CMK (cell line): ENCODE results near the gene MOSPD3.
"Not testable (repeated sequence)": the region's sequence is repeated elsewhere in the genome, so short reads cannot be mapped to it uniquely, and the experiment has no call there.

Source experiments
- DNase-seq: peaks from one replicate; pipeline ENCODE4 v3.0.0-alpha.2; 2010; ENCODE audit warnings: low read depth

MOSPD3 gene

GRCh38 chr7:100611983-100612729 lies at the start of gene MOSPD3:
MOSPD3 (plus strand) TSS chr7:100612540; CDS start chr7:100612792, 252 bp downstream.
- peak; percentile 97 for DNase-seq

GRCh38 chr7:100563100-100563564 lies 49.2 kb upstream of the MOSPD3 start:
- DNase-seq = no peak

GRCh38 chr7:100563809-100564400 lies 48.4 kb upstream of the MOSPD3 start:
- peak; percentile 87 for DNase-seq

- not testable (repeated sequence) for DNase-seq
Observed at GRCh38 chr7:100564405-100564804, 47.9 kb upstream of the MOSPD3 start.

GRCh38 chr7:100565133-100565571 lies 47.2 kb upstream of the MOSPD3 start:
- DNase-seq = no peak

GRCh38 chr7:100566018-100566531 lies 46.3 kb upstream of the MOSPD3 start:
- DNase-seq = no peak

GRCh38 chr7:100567031-100567730 lies 45.2 kb upstream of the MOSPD3 start:
- DNase-seq = no peak

- DNase-seq = no peak
Observed at GRCh38 chr7:100567751-100568175, 44.6 kb upstream of the MOSPD3 start.

- no peak for DNase-seq
Observed at GRCh38 chr7:100568176-100568895, 44.0 kb upstream of the MOSPD3 start.

- peak; percentile 81 for DNase-seq
Observed at GRCh38 chr7:100568896-100569844, 43.2 kb upstream of the MOSPD3 start.

- no peak for DNase-seq
Observed at GRCh38 chr7:100570954-100571828, 41.1 kb upstream of the MOSPD3 start.

GRCh38 chr7:100571829-100572116 lies 40.6 kb upstream of the MOSPD3 start:
- no peak for DNase-seq

- DNase-seq = no peak
Observed at GRCh38 chr7:100572281-100572948, 39.9 kb upstream of the MOSPD3 start.

- no peak for DNase-seq
Observed at GRCh38 chr7:100572949-100573675, 39.2 kb upstream of the MOSPD3 start.

- no peak for DNase-seq
Observed at GRCh38 chr7:100573691-100574361, 38.5 kb upstream of the MOSPD3 start, which contains the start of gene SAP25. SAP25 (minus strand) TSS chr7:100573900; CDS start chr7:100573742, 158 bp downstream.

GRCh38 chr7:100574362-100575205 lies 37.8 kb upstream of the MOSPD3 start:
- DNase-seq = no peak

- DNase-seq = no peak
Observed at GRCh38 chr7:100575206-100575631, 37.1 kb upstream of the MOSPD3 start.
